Measurements from ENCODE around the gene NDUFAB1.
"Not testable (repeated sequence)": the region's sequence is repeated elsewhere in the genome, so short reads cannot be mapped to it uniquely, and the experiment has no call there.

NDUFAB1 gene

GRCh38 chr16:23544436-23544835, 51.7 kb downstream of the NDUFAB1 start:
- no peak for DNase-seq

- not testable (repeated sequence) for DNase-seq
These were observed 55.3 kb downstream of the NDUFAB1 start for GRCh38 chr16:23540817-23541178.

GRCh38 chr16:23539984-23540816, 55.9 kb downstream of the NDUFAB1 start:
- no peak for DNase-seq

- DNase-seq: no peak
These were observed 57.2 kb downstream of the NDUFAB1 start for GRCh38 chr16:23538919-23539278.

- DNase-seq: no peak
These were observed 58.7 kb downstream of the NDUFAB1 start for GRCh38 chr16:23537390-23537789.

DNA sequence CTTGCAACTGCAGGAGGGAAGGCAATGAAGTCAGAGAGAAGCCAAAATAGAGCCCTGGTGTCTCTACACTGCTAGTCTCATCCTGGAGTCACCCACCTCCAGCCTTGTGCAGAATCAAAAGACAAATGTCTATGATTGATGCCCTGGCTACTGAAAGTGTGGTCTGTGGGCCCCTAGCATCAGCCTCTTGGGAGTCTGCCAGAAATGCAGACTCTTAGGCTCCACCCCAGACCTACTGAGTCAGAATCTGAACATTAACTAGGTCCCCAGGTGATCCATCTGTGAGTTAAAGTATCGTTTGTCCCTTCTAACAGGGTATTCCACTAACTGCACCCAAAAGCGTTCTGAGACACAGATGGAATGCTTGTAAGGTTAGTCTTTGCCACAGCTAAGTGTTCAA, 60.2 kb downstream of the NDUFAB1 start:
- no peak for DNase-seq

GRCh38 chr16:23534868-23535860, 61.0 kb downstream of the NDUFAB1 start:
- DNase-seq: no peak

- DNase-seq: no peak
These were observed 63.7 kb downstream of the NDUFAB1 start for GRCh38 chr16:23532448-23532847.

Data from NCI-H187 treated with DMSO at 0.1 percent for 48 hours (cell line).